ENCODE measurements around the gene BLM. TPM values are rescaled to one million over a fixed set of nuclear protein-coding genes. Genes with fewer than 3 reads are reported as not detected.

BLM gene
- total RNA-seq, 1 donor from 2014 or later, result 57.8 TPM

DNA sequence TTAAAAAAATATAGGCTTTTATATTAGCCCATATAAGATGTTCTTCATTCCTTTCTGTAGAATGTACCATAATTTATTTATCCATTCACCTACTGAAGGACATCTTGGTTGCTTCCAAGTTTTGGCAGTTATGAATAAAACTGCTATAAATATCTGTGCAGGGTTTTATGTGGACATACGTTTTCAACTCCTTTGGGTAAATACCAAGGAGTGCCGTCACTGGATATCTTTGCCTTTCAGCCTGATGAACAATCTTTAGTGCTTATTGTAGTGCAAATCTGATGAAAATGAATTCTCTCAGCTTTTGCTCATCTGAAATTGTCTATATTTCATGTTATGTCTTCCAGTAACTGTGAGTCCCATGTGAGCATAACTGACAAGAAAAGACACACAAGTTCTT is 26.6 kb upstream of the BLM start:
- intact Hi-C loops (cut with micrococcal nuclease), result loop anchor here (5.0 to 10.0 kb wide), 2 partner anchors 156 to 197 kb away; no protein-coding TSS in a partner anchor

DNA sequence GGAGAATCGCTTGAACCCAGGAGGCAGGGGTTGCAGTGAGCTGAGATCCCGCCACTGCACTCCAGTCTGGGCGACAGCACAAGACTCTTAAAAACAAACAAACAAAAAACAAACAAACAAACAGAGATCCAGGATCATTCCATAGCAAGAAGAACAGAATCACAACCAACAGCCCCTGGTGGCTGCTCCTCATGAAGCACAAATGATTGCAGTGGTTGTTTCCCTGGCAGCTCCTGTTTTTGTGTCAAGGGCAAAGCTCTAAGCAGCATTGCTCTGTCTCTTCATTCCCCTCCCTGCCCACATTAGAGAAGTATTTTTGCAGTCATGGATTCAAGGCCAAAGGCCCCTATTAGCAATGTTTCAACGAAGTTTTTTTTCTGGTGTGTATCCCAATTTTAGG is 25.8 kb upstream of the BLM start:
- intact Hi-C loops (cut with micrococcal nuclease), result loop anchor here (5.0 to 10.0 kb wide), 2 partner anchors 157 to 196 kb away; no protein-coding TSS in a partner anchor

DNA sequence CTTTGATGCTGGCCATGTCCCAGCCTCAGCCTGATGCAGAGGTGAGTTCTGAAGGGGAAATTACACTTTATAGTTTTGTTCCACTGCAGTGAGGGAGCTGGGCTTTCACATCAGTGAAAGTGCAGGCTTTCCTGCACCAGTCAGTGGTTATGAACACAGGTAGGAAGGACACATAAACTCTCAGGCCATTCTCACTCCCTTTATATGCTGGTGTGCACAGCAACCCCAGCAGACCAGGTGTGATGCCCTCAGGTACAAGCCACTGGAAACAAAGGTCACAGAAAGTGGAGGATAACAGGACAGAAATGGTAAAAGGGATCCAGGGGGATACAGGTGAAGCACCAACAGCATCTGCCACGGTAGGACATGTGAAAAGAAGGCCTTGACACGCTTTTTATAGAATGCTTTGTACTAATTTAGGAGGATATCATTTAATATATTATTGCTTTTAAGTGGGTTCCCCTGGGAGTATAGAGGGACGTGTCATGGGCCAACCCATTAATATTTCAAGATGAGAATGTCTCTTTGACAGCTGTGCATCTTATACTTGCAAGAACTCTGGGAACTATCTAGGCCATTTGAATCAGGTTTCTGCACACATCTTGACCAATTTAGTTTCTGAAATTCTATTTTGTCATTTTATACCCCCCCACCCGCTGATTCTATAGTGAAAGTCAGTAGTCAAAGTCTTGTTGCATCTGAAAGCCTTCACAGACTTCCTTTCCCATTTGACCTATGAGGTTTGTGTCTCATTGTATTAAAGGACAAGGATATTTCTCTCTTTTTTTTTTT is 25.0 kb upstream of the BLM start:
- intact Hi-C loops (cut with micrococcal nuclease), result loop anchor here (5.0 to 10.0 kb wide), 2 partner anchors 157 to 195 kb away; no protein-coding TSS in a partner anchor

DNA sequence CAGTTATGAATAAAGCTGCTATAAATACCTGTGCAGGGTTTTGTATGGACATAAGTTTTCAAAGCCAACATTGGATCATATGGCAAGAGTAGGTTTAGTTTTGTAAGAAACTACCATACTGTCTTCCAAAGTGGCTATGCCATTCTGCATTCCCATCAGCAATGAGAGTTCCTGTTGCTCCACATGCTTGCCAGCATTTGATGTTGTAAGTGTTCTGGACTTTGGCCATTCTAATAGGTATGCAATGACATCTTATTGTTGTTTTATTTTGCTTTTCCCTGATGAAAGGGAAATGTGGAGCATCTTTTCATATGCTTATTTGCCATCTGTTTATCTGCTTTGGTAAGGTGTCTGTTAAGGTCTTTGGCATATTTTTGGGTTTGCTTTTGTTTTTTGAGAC is 22.2 kb upstream of the BLM start:
- intact Hi-C loops (cut with micrococcal nuclease), result loop anchor here (5.0 to 10.0 kb wide), 3 partner anchors 160 to 383 kb away; no protein-coding TSS in a partner anchor

DNA sequence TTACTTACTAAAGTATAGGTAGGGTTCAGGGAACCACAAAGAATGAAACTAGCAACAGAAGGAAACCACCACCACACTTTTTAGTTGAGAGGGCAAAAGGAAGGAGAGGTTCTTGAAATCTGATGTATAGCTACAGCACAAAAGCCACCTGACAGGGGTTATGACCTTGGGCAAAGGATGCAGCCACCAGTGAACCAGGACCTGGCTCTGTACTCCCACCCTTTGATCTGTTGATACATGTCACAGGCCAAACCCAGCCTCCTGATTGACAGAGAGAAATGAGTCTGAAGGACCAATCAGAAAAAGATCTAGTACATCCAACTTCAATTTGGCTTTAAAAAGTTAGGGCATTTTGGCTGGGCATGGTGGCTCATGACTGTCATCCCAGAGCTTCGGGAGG is 20.0 kb upstream of the BLM start:
- intact Hi-C loops (cut with micrococcal nuclease), result loop anchor here (5.0 to 10.0 kb wide), 2 partner anchors 162 to 385 kb away; no protein-coding TSS in a partner anchor

GRCh38 chr15:90698629-90699028 is 18.5 kb upstream of the BLM start:
- intact Hi-C loops (cut with micrococcal nuclease), result loop anchor here (5.0 to 10.0 kb wide), 2 partner anchors 164 to 386 kb away; no protein-coding TSS in a partner anchor

GRCh38 chr15:90701048-90701447 is 16.1 kb upstream of the BLM start:
- intact Hi-C loops (cut with micrococcal nuclease), result no loop called here

- intact Hi-C loops (cut with micrococcal nuclease), result no loop called here
These were observed 15.1 kb upstream of the BLM start for GRCh38 chr15:90701880-90702630.

DNA sequence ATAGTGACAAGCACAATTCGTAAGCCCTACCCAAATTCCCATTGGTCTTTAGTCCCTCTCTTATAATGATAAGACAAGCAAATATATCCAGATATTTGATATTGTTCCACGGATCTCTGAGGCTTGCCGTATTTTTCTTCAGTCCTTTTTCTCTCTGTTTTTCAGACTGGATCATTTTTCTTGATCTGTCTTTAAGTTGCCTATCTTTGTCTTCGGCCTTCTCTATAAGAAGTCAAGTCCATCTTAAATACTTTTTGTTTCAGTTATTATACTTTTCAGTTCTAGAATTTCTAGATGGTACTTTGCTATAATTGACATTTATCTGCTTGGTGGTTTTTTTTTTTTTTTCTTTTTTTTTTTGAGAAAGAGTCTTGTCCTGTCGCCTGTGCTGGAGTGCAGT is 13.7 kb upstream of the BLM start:
- intact Hi-C loops (cut with micrococcal nuclease), result no loop called here

DNA sequence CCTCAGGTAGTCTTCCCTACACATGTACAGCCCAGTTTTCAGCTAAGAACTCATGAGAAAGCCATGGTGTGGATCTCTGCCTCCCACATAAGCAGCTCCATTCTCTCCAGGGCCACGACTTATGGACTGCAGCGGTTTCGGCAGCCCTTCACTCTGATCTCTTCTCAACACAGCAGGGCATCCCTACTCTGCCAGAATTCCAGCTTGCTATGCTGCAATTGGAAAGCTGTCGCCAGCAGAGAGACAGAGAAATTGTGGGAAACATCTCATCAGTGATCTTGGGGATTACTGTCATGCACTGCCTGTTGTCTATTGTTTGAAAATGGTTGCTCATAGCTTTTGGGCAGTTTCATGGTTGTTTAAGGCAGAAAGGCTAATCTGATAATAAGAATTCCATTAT is 11.9 kb upstream of the BLM start:
- intact Hi-C loops (cut with micrococcal nuclease), result no loop called here

- intact Hi-C loops (cut with micrococcal nuclease), result no loop called here
These were observed 10.5 kb upstream of the BLM start for GRCh38 chr15:90706394-90707327.

DNA sequence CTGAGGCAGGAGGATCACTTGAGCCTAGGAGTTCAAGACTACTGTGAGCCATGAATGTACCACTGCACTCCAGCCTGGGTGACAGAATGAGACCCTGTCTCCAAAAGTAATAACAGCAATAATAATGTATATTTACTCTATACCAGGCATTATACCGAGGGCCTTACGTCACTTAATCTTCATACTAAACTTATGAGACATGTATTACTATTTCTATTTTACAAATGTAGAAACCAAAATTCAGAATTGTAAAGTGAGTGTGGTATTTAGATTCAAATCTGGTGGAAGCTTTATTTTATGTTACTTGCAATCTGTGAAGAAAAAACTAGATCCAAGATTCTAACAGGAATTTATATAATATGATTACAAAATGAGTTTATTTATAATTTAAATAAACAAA is 9.7 kb upstream of the BLM start:
- intact Hi-C loops (cut with micrococcal nuclease), result no loop called here

- intact Hi-C loops (cut with micrococcal nuclease), result no loop called here
These were observed 8.6 kb upstream of the BLM start for GRCh38 chr15:90708516-90708915.

GRCh38 chr15:90709278-90709677 is 7.9 kb upstream of the BLM start:
- intact Hi-C loops (cut with micrococcal nuclease), result no loop called here

- intact Hi-C loops (cut with micrococcal nuclease), result no loop called here
These were observed 6.6 kb upstream of the BLM start for GRCh38 chr15:90710436-90711027.

GRCh38 chr15:90711418-90711824 is 5.7 kb upstream of the BLM start:
- intact Hi-C loops (cut with micrococcal nuclease), result no loop called here

- intact Hi-C loops (cut with micrococcal nuclease), result no loop called here
These were observed 5.3 kb upstream of the BLM start for GRCh38 chr15:90711842-90712241.

- intact Hi-C loops (cut with micrococcal nuclease), result no loop called here
These were observed 4.1 kb upstream of the BLM start for GRCh38 chr15:90713081-90713480.

DNA sequence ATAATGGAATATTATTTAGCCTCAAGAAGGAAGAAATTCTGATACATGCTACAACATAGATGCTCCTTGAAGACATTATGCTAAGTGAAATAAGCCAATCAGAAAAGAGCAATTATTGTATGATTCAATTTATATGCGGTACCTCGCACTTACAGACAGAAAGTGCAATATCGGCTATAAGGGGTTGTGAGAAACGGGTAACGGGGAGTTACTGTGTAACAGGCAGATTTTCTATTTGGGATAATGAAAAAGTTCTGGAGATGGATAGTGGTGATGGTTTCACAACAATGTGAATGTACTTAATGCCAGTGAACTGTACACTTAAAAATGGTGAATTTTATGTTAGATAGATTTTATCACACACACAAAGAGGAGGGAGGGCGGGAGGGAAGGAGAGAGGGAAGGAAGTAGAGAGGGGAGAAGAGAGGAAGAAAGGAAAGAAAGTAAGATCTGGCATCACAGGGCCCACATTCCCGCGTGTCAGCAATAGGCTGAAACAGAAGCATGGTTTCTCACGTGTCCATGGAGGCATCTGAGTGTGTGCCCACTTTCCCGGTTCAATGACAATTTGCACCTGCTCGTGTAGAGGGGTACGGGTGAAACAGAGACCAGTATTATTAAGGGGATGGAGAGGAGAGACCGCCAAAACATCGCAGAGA is 700 bp upstream of the BLM start:
- intact Hi-C loops (cut with micrococcal nuclease), result loop anchor here (2.0 to 5.0 kb wide), 2 partner anchors 30 to 171 kb away; no protein-coding TSS in a partner anchor

DNA sequence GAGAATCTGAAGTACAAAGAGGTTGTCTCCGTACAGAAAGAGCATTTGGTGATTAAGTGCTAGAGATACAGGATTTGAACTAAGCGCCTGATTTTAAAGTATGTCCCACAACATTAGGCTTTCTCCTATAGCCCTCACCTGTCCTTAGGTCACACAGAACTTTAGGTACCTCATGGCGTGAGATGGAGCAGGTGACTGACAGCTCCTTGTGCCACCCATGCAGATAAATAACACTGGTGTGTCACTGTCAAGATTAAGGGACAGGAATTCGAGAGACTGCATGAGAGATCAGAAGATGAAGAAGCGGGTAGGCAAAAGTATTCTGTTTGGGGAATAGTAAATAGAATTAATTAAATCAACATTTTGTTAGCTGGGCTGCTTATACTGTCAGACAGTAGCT is 1.1 kb downstream of the BLM start:
- intact Hi-C loops (cut with micrococcal nuclease), result loop anchor here (5.0 kb wide), 1 partner anchor 169 kb away; no protein-coding TSS in a partner anchor

Data from T-helper 2 cell treated with Interferon-gamma antibody and Interleukin-4, amounts not matched to agents 100 ng/mL and 5 ng/mL, for 36 hours (primary cell).